Stimulated activated CD4-positive, alpha-beta T cell treated with anti-CD3 and anti-CD28 coated beads, Interleukin-4, amount 100 ng/mL, for 4 hours (primary cell): ENCODE measurements around the gene NEDD9.
A peak's percentile ranks its signal among the peaks of the same experiment; 100 is the strongest.

Source experiments
- DNase-seq, 2 experiments: peaks; one replicate each; pipeline ENCODE4 v3.0.0-alpha.2; 2020

The NEDD9 gene

DNA sequence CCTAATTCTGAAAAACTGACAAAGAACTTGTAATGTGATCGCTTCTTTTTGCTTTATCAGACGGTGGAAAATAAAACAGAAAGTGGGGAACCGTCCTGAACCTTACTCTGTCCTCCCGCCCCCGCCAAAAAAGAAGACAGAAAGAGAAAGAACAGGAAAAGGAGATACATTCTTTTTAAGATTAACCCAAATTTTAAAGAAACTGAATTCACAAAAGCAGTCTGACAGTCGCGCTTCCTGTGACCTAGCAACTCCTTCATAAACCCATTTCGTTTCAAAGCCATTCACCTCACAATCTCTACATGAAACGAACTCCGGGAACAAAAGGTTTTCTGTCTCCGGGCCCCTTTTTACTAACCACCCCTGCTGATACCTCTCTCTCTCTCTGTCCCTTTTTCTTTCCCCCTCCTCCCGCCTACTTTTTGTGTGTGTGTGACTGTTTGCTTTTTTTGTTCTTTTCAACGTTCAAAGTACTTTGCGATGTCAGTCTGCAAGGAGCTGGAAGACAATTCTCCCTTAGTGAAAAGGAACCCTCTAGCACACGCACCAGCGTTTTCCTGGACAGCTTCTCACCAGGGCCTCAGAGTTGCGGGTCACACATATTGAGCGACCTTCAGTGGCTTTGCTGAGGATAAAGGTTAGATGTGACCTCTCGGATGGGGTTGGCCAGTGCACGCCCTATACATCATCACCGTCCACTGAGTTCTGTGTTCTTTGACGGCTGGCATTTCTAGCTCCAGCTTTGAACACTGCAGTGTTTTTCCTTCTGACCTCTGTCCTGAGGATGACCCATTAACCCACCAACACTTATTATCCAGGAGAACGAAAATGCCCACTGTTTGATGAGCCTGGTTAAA, 530 bp upstream of the NEDD9 start:
- no peak for DNase-seq

DNA sequence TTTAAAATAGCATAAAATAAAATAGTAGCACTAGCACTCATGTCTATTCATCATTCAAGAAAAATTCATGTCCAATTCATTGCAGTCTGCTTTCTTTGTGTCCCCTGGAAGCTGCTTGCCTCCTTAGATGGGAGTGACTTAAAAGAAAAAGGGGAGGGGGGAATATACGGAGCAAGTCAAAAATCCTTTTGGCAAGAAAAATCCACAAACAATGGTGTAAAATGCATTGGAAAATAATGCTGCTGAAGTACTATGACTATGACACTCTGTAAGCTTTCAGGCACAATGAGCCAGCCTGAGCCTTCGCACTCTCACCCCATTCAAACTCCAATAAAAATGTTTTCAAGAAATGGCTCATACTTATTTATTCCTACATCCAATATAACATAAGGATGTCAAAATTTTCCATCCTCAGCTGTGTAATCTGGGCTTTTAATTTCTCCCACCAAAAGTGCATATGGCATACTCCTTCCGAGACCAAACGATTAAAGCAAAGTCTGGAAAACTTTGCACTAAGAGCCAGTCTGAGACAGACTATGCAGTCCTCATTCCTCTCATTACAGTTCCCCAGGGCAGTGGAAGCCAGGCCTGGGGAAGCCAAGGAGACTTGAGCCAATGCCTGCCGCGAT, 790 bp downstream of the NEDD9 start:
- no peak for DNase-seq

DNA sequence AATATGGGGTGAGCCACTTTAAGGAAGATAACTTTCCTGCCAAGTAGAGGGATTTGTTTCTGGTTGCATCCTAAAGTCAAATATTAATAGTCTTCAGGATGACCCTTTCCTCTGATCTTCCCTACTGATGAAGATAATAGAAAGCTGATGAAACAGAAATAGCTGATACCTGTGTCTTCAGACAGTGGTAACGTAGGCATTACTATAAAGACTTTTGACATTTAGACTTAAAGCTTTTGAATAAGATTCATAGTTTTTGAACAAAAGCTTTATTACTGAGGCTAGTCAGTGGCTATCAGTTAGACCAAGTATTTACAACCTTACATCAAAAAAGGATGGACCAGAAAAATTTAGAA, 1.4 kb downstream of the NEDD9 start:
- no peak for DNase-seq

DNA sequence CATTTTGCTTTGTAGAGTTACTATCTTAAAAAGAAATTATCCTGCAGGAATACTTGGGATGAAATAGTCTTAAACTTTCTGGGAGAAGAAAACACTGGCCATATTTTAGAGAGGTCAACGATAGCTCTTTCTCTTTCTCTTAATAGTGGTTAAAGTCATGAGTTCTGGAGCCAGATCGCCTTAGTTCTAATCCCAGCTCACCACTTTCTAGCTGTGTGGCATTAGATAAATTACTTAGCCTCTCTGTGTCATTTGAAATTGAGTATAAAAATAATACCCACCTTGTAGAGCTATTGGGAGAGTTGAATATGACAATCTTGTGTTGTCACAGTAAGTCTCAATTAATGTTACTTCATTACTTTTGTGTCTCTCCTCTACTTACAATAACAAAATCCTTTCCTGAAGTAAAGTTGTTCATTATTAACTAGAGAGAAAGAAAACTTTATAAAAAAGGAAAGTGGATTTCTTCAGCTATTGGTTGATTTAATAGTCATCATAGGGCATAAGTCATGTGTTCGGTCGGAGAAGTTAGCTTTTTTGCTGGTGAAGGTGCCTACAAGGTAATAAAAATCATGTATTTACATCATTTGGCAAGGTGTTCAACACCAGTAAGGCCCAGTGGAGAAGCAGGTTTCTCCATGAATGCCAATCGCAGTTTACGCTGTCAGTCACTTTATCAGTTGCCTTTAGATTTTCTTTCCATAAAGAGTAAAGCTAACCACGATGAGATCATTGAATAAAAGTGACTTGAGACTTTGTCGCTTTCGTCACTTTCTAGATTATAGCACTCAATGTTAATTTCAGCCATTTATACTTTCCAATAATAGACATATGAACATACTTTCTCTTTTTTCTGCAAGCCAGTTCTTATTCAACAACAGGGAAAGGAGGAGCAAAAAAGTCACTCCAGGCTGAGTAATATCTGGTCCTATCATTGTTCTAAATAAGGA, 2.0 kb downstream of the NEDD9 start:
- no peak for DNase-seq

DNA sequence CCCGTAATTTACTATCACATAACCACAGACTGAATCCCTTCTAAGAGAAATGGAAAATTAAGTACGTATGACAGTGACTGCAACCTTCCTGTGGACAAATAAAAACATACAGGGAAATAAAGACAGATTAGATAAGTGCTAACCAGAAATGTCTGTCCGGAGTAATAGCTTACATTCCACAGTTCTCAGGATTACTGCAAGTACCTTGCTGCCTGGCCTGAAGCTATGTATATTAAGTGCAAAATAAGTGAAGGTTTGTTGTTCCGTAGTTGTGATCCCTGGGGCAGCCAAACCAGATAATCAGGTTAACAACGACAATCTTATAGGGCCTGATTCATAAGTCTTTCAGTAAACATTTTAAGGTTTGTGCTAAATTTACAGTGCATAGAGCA, 2.8 kb downstream of the NEDD9 start:
- DNase-seq, result no peak

DNA sequence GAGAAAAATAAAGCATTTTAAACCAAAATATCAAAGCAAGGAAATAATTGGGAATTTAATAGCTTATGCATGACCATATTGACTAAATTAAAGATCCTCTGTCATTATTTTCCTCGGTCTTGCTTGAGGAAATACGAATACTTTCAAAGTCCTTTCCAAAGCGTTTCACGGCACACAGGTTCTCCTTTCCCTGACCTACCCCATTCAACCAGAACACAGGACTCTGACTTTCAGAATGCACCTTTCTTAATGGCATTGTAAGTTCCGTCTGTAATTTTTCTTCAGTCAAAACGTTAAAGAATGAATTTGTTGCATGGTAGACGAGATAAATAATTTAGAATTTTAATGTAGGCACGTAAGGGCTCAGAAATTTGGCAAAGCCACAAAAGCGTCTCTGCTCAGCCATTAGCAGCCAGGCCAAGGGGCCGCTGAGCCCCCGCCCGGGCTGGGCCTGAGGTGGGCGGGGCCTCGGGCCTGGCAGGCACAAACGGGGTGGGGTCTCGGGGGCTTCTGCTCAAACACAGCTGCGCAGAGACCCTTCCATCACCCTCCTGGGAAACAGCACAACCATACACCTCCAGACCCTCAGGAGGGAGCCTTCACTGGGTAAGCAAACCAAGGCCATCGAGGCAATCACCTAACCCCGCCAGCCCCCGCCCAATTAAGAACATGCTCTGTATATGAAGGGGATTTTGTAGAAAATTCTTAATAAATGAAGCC, 3.4 kb downstream of the NEDD9 start:
- no peak for DNase-seq

DNA sequence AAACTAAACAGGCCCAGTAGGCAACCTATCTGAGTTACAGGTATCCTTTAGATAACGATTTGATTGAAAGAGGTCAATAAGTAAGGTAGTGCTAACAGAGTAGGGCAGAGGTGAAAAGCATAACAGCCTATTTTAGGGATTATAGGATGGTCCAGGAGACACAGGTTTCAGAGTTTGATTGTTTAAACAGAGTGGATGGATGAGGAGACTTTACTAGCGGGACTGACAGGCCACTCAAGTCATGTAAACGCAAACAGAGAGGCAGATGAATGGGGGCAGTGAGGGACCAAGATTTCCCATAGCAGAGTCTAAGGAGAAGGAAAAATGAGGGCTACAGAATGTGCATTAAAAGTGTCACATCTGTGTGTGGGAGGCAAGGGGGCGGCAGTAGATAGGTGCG, 4.8 kb downstream of the NEDD9 start:
- no peak for DNase-seq

DNA sequence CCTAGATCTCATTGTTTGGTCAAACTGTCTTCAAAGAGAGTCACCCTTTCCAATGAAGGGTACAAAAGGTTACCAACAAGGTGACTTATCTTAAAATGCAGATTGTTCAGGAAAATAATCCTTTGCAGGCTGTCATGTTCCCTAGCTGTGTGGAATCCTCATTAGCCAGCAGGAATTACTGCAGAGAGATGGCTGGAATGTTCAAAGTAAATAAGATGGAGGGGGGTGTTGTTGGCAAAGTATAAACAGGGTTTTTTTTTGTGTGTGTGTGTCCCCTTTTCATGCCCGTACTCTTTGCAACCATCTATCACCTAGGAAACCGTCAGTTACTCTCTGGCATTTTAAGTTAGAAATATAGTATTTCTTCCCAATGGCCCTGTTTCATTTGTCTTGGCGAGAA, 6.5 kb downstream of the NEDD9 start:
- DNase-seq, result no peak

DNA sequence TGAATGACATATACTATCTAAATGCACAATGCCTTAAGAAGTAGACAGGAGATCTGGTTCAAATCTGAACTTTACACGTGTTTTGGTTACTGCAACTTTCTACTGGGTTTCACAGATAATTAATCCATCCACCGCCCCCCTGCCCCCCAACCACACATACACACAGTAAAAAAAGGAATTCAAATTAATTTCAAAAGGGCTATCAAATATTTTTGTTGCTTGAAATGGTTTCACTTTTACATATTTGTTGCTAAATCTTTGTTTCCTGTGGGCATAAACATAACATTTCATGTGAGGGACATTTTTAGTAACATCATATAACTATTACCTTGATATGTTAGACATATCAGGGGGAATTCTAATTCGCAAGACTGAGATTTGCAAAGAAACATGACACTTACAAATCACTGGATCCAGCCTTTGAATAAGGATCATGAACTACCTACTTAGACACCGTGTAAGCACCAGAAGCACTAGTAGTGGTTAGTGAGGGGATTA, 7.5 kb downstream of the NEDD9 start:
- no peak for DNase-seq

DNA sequence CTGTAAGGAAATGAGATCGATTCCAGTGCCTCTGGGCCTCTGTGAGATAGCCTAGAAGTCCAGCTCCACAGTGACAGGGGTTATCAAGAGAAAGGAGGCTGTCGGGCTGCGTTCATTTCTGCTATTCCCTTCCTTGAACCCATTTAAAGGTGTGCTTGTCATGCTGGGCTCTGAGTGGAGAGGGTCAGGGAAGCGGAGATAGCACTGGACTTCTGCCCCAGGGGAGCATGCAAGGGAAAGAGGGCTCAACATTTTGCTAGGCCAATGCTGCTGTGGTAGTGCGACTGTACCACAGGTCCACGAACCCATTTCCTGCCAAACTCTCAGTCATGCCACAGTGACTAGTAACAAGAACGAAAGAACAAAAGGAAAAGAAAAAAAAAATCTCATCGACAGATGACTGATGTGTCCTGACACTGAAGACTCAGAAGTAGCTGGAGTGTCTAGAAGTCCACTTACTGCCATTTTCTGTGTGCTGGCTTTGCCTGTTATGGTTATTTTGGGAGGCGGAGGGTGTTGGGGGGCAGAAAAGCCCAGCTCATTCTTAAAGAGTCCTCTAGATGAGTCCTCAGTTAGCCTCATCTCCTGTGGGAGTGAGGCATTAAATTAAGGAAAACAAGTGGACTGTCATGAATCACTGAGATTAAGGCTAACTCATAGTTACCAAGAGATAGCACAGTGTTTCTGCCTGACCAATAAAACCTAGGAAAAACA, 8.1 kb downstream of the NEDD9 start:
- DNase-seq, result peak; percentile 8 to 37

DNA sequence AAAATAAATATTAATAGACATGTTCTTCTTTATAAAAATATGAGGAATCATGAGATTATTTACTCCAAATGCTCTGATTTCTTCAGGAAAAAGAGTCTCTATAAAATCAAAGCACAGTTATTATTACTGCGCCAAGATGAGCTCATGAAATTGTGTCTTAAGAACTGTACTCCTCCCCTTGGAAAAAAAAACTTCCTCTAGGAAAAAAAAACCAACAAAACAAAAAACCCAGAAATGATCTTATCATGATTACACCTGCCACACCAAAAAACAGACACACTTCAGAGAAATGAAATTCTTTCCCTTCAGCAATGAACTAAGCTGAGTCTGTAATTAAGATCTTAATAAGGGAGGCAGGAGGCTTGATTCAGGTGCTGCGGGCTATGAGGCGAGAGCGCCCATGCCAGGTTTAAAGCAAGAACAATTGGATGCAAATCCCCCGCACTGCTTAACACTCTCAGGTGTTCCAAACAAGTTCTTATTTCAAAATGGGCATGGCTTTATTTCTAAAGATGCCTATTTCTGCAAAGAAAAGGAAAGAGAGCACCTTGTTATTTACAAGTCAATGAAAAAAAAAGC, 9.1 kb downstream of the NEDD9 start:
- no peak for DNase-seq

DNA sequence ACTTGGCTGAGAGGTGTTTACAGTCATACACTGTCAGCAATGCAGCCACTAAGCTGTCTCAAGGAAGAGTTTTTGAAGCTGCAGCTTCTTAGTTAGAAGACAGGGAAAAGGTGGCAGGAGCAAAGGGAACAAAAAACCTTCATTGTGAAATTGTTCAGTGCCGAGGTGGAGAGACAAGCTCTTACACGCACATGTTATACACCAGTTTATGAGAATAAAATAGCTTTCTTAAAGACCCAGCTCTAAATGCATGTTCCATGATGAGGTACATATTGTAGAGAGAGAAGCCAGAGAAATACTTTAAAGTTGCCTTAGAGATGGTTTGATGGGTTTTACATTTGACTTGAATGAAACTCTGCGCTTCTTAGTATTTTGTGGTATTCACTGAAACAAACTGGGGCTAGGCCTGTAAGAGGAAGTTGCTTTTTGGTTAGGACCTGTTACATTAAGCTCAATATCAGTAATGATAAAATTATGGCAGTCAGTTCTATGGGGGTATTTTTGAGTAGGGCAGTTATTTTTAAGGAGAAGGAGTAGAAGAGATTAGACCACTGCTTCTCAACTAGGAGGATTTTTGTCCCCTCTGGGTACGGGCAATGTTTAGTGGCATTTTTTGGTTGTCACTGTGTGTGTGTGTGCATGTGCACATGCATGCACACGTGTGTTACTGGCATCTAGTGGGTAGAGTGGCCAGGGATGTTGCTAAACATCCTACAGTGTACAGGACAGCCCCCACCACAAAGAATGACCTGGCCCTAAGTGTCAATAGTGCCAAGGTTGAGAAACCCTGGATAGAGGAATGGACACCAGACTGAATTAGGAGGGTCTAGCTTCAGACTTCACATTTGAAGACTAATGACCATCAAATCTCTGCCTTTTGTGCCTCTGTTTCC, 9.8 kb downstream of the NEDD9 start:
- DNase-seq, result no peak

DNA sequence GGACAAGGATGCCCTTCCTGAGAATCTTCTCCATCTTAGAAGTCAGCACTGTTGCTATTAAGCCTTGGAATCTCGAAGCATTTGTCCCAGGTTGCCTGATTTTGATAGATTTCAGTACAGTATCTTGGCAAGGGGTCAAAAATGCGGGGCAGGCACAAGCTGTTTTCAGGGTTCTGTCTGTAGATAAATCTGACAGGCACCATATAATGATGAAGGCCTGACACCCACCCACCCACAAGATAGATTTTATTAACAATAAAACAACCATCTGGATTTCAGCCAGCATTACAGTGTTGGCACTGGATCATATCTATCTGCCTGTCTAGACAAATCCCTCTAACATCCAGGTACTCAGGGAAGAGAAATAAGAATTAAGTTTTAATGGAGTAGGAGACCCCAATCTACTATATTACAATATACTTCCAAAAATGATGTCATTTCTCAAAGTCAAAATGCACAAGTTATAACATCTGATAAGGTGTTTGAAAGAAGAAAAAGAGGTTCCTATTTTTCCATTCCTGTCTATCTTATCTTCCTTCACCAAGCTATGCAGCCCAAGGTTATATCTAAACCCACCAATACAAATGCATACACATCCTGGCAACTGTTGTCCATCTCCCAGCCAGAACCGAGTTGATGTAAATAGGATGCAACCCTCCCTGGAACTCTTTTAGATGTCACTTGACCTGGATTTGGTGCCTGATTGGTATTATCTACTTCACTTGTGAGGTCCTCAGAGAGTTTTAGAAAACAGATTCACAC, 10.7 kb downstream of the NEDD9 start:
- DNase-seq, result no peak

DNA sequence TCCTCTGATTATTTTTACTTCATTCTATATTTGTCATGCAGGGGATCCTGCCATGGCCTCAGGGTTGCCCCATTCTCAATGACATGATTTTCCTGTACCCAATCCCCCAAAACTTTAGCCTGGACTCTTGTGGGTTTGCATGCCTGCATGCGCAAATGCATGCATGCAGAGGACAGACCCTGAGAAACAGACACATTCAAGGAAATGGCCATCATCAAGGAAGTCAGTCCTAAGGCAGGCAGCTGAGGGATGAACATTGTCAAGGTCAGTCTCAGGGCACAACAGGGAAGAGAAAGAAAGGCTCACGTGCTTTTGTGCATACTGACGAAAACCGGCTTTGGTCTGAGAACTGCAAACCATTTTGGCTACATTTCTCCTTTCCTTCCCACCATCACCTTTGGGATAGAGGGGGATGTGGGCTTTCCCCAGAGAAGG, 13.1 kb downstream of the NEDD9 start:
- no peak for DNase-seq

DNA sequence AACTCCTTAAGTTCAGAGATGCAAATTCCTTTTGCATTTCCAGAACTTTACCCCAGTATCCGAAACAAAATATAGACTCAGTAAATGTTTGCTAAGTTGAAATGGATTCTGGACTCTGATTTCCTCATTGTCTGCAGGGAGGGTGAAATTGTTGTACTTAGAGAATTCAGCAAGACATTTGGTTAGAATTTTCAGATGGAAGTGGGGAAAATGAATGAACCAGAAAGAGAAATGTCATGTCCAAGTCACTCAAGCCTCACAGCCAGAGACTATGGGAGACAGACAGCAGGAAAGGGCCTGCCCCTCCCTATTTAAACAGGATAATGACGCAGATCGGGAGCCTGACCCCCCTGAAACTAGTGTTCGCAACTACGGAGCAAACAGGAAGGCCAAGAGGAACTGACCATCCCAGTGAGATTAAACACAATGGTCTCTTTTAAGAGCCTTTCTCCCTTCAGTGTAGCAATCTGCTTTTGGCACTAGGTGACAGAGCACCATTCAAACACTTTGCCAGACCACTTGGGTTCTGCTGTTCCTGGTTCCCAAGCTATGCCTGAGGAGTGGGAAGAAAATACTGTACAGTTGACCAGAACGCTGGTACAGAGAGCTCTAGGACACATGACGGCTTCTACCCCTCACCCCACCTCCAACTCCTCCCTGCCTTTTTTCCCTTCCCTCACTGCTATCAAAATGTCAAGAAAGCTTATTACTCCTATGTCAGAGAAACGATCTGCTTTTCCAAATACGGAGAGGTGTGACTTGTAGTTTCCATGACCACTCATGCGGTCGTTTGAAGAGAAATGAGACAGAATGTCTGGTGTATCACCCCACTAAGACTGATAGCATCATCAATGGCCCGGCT, 13.7 kb downstream of the NEDD9 start:
- DNase-seq, result peak in 1 of 2 experiments; percentile 36

DNA sequence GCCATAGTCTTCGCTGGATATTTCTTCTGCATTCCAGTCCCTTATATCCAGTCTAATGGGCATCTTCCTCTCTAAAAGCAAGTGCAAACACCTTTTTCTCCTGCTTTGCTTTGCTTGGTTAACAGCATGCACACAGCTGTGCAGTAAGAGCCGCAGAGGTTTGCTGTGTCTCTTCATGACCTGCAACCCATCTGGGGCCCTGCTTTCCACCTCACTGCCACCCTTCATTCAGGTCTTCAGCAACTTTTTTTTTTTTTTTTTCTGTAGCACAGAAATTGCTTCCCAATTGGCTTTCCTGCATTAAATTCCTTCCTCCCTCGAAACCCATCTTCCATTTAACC, 14.4 kb downstream of the NEDD9 start:
- no peak for DNase-seq

DNA sequence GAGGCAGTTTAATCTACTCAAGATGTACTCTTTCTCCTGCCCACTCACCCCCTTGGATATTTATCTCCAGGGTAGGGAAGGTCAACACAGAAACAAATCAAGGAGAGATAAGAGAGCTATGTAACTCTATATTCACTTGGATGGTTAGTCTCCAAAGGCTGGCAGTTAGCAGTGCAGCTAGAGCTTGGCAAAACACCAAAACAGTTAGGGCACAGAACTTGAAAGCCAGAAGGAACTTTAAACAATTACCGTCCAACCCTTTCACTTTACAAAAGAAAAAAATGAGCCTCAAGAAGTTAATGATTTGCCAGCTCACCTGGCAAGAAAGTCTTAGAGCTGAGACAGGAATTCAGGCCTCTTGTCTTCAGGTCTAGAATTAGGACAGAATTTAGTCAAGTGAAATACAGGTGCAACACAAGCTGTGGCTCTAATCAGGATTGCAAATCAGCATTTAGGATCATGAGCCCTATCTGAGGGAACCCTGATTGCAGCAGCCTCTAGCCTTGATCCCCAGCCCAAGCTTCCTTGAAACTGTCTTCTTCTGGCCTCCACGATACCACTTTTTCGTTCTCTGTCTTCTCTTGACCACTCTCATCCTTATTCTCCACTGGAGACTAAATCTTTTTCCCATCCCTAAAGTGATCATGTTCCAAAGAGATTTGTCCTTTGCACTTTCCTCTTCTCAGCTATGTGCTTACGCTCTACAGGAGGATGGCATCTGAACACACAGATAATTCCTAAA, 14.9 kb downstream of the NEDD9 start:
- DNase-seq, result no peak

DNA sequence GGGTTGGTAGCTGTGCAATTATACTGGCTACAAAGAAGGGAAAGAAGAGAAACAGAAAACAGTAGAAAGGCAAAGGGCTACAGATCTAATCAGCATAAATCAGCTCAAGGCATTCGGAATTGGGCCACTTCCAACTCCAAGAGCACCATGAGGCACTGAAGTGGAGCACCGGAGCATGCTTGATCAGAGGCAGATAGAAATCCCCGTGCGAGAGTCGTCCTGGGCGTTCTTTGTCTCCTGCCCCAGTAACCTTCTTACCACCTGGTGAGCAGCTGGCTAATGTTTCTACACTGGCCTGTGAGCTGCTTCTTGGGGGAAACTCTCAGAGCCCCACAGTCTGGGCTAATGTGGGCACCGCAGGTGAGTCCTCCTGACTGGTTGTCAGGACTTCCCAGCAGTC, 16.7 kb downstream of the NEDD9 start:
- no peak for DNase-seq
